Measurements from ENCODE around the gene LTV1.
"Not testable (repeated sequence)": the region's sequence is repeated elsewhere in the genome, so short reads cannot be mapped to it uniquely, and the experiment has no call there.

Gene LTV1, protein sequence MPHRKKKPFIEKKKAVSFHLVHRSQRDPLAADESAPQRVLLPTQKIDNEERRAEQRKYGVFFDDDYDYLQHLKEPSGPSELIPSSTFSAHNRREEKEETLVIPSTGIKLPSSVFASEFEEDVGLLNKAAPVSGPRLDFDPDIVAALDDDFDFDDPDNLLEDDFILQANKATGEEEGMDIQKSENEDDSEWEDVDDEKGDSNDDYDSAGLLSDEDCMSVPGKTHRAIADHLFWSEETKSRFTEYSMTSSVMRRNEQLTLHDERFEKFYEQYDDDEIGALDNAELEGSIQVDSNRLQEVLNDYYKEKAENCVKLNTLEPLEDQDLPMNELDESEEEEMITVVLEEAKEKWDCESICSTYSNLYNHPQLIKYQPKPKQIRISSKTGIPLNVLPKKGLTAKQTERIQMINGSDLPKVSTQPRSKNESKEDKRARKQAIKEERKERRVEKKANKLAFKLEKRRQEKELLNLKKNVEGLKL

DNA sequence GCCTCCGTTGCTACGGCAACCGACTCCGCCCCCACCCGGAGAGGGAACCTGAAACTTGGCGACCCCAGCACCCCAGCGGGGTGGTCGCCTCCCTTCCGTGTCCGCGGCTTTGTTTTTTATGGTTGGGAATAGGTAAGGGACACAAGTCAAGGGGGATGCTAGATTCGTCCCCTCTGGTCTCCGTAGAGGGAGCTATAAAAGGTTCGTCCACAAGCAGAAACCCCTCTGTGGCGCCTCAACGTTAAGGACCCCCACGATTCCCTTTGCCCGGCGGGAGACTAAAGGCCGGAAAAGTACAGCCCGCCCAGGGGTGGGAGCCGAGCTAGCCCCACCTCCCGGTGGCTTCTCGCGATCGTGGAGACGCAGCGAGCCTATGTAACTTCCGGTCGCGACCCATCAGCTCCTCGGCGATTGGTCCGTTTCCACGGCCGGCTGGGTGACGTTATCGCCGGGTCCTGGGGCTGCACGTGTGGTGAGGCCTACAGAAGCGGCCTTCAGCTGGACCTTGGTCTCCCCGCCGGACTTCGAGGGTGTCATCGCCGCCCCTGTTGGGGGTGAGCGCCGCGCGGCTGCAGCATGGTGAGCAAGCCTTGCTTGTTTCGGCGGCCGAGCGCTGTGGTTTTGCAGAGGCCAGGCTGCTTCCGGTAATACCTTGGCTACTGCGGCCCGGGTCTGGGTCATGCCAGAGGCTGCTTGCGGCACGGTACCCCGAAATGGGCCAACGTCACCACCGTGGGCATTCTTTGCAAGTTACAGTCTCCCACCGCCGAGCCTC is at the start of gene LTV1:
TSS of gene LTV1 (plus strand) at position 437 of the 775 bp plus-strand sequence. CDS start at position 577, 140 bp downstream.
- peak; percentile 81 for DNase-seq (ENCODE audit: low read depth)

DNA sequence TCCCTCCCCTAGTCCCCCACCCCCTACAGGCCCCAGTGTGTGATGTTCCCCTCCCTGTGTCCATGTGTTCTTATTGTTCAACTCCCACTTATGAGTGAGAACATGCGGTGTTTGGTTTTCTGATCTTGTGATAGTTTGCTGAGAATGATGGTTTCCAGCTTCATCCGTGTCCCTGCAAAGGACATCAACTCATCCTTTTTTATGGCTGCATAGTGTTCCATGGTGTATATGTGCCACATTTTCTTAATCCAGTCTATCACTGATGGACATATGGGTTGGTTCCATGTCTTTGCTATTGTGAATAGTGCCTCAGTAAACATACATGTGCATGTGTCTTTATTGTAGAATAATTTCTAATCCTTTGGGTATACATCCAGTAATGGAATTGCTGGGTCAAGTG is 46.6 kb upstream of the LTV1 start:
- not testable (repeated sequence) for DNase-seq (ENCODE audit: low read depth)

DNA sequence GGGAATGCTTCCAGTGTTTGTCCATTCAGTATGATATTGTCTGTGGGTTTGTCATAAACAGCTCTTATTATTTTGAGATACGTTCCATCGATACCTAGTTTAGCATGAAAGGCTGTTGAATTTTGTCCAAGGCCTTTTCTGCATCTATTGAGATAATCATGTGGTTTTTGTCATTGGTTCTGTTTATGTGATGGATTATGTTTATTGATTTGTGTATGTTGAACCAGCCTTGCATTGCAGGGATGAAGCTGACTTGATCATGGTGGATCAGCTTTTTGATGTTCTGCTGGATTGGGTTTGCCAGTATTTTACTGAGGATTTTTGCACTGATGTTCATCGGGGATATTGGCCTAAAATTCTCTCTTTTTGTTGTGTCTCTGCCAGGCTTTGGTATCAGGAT is 44.7 kb upstream of the LTV1 start:
- not testable (repeated sequence) for DNase-seq (ENCODE audit: low read depth)

DNA sequence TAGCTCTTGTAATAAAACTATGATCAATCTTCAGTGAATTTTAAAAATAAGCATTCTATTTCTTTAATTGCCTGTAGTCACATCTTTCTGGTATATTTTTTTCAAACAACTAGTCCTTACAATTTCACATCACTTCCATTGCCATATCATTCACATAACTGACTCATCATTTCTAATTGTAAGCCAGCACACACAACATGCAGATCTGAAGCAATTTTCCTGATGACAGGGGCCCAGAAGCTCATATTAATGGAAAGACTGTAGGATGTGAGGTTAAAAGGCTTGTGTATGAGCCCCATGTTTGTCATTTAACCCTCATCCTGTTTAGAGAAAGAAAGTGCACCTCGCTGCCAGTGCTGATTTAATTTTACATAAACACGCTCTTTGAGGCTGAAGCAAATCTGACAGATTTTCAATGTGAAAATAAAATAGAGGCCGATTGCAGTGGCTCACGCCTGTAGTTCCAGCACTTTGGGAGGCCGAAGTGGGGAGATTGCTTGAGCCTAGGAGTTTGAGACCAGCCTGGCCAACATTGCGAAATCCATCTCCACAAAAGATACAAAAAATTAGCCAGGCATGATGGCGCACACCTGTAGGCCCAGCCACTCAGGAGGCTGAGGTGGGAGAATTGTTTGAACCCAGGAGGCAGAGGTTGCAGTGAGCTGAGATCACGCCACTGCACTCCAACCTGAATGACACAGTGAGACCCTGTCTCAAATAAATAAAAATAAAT is 40.1 kb upstream of the LTV1 start:
- DNase-seq (ENCODE audit: low read depth) = no peak

DNA sequence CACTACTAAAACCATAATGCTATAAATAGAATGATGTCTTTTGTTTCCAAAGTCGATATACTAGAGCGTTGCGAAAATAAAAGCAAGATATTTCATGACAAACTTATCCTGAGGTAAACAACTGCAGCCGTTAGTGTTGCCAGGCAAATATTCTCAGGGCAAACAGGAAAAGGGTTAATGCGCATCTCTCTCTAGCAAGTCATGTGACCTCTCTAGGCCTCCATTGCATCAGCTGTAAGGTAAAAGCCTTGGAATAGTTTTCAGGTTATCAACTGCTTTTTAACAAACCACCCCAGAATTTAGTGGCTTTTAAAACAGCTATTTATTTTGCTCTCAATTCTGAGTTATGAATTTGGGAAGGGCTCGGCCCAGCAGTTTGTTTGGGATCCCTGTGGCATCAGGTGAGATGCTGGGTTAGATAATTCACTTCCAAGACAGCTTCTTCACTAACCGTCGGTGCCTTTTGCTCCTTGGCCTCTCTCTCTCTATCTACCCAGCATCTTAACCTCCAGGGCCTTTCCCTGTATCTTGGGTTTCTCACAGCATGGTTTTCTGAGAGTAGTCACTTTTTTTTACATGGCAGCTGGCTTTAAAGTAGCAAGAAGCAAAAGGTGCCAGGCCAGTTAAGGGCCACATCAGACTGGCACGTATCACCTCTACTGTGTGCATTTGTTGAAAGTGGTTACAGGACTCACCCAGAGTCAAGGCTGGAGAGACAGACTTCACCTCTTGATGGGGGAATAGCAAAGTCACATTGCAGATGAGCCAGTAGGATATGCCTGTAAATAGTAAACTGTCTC is 39.2 kb upstream of the LTV1 start:
- DNase-seq (ENCODE audit: low read depth) = no peak

DNA sequence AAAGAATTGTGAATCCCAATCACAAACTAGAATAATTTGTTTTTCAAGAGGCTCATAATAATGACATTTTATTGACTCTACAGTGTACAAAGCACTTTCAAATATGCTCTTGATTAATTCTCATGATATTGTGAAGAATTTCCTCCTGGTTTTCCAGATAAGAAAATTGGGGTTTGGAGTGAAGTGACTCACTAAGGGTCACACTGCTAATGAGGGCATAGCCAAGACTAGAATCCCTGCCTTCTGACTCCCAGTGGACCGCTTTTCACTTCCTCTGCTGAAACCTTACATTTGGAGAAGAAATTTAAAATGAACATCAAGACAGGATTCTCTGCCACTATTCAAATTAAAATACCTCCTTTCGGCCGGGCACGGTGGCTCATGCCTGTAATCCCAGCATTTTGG is 38.3 kb upstream of the LTV1 start:
- no peak for DNase-seq (ENCODE audit: low read depth)

DNA sequence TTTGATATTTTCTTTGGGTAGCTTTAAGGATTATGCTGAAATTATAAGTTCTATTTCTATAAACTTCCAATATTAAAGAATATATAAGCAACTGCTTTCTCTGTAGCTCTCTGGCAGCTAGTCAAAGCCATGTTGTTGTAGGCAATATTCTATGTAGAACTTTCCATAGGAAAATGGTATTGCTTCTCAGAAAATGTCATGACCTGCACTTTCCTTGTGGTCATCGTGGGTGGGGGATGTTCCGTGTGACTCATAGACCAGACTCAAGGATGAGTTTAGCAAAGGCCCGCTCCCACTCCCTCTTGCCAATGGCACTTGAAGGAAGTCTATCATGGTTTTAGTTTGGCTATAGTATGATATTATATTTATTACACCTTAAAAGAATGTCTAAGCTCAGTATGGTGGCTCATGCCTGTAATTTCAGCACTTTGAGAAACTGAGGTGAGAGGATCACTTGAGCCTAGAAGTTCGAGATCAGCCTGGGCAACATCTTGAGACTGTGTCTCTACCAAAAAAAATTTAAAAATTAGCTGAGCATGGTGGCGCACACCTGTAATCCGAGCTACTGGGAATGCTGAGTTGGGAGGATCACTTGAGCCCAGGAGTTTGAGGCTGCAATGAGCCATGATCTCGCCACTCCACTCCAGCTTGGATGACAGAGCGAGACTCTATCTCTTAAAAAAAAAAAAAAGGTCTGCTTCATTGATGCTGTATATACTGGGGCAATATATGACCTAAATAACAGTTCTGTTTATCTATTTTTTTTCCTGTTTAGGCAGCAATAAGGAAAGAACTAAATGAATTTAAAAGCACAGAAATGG is 36.6 kb upstream of the LTV1 start:
- DNase-seq (ENCODE audit: low read depth) = peak; percentile 41

DNA sequence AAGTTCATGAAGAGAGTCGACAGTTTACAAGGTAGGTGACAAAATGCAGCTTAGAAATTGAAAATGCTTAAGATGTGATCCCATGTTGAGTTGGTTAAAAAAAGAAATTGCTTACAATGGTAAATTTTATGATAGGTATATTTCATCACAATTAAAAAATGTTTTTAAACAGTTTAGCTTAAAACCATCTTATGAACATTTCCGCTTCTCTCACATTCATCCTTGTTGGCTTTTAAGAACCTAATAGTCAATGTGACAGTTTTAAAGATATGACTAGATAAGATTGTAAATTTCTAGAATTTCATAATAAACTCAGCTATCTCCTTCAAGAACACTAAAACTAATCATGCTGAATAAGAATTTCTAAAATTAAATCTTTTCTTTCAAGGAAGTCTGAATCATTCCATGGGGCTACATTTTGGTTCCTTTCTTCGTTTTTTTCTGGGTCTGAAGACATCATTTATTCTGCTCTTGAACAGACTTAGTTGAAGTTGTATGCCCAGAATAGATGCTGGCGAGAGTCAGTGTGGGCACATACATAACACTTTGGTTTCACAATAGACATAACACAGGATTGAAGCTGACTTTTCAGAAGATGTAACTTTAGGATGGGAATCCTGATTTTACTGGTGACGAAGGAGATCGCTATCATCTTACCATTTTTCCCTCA is 35.9 kb upstream of the LTV1 start:
- DNase-seq (ENCODE audit: low read depth) = no peak

DNA sequence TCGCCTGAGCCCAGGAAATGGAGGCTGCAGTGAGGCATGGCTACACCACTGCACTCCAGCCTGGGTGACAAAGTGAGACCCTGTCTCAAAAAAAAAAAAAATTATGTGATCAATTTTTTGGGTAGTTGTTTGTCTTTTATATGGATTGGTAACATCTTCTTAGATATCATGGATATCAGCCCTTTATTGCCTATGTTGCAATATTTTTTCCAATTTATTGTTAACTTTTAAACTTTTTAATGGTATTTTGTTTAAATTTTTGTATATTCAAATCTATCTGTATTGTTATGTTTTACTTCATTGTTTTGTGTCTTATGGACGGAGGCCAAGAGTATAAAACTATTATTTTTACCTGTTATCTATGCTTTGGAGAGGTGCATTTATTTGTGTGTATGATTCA is 32.4 kb upstream of the LTV1 start:
- no peak for DNase-seq (ENCODE audit: low read depth)

DNA sequence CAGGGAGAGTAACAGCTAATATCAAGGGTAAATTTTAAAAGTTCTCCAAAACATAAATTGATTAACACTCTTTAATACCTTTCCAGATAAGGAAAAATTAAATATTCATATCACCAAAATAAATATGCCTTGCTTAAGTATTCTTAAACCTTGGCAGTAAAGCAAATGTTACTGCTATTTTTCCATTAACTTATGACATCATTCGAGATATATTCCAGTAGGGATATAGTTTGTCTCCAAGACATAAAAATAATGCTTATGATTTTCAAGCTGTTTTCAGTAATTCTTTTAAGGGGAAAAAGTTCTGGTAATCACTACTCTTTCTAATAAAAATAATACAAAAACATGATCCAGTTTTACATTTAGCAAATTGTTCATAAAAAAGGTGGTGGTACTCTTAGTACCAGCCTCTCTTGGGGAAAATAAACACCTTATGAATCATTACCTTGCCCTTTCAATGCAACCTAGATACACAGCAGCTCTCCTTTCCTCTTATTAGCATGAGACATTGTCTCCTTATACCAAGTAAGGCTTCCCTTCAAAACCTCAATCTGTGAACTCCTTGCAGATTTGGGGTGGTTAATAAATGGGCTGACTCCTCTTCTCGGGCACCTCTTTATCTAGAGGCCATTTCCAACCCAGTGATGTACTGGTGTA is 31.5 kb upstream of the LTV1 start:
- DNase-seq (ENCODE audit: low read depth) = no peak

DNA sequence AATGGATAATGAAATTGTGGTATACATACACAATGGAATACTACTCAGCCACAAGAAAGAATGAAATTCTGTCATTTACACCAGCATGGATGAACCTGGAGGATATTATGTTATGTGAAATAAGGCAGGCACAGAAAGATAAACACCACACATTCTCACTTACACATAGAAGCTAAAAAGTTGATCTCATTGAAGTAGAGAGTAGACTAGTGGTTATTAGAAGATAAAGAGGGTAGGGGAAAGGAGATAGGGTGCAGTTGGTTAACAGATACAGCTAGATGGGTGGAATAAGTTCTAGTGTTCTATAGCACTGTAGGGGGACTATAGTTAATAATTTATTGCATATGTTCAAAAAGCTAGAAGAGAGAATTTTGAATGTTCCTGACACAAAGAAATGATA is 25.5 kb upstream of the LTV1 start:
- no peak for DNase-seq (ENCODE audit: low read depth)

DNA sequence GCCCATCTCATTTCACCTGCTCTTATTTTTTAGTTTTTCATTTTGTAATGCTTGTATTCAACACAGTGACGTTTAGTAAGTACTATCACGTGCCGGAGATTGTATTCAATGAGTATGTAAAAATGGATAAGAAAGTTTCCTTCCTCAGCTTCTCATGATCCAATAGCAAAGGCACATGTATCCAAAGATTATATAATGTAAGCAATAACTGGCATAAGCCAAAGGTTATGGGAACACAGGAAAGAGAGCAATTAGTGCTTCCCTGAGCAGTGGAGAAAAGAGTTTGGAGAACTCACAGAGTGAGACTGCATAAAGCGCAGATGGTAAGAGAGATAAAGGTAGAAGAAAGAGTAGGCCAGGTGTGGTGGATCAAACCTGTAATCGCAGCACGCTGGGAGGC is 21.8 kb upstream of the LTV1 start:
- DNase-seq (ENCODE audit: low read depth) = no peak

DNA sequence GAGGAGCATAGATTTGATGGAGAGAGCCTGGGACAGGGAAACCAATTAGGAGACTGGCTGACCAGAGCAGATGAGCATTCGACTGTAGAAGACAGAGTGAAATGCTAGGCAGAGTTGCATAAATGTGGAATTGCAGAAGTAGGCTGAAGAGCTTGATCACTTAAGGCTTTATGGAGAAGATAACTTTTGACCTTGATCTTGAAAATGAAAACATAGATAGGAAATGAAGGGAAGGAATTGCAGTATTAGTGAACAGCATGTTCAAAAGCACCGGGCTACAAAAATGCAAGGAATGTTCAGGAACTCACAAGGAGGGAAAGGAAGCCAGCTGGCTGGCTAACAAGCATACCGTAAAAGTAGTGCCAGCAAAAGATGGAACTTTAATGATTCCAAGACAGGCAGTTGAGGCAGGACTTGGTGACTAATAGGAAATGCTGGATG is 20.5 kb upstream of the LTV1 start:
- DNase-seq (ENCODE audit: low read depth) = no peak

DNA sequence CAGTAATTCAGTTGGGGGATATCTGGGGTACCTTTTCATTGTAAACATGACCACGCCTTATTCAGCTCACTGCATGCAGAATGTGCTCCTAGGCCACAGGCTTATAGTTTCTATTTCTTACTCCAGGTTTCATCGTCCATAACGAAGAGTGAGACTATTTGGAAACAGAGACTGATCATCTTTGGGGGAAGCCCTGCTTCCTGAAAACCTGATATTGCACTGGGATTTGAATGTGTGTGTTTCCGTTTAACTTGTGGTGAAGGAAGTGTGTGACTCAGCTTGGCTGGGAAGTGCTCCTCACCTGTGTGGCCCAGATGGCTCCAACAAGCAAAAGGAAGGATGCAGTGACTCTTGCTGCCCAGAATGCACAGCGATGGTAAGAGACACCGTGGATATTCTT is 19.6 kb upstream of the LTV1 start:
- DNase-seq (ENCODE audit: low read depth) = no peak

DNA sequence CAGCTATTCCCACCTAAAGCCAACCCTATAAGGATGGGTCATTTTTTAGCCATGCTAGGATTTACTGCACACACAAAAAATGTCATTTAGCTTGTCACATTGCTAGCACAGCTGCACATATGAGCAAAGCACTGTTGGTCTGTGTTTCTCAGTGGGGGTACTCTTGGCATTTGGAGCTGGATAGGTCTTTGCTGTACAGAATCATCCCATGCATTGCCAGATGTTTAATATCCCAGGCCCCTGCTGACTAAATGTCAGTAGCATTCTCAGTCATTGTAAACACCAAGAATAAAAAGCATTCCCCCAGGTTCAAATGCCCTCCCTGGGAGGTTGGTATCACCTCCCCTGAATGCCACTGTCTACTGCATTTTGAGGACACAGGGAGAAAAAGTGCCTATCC is 14.6 kb upstream of the LTV1 start:
- DNase-seq (ENCODE audit: low read depth) = no peak

DNA sequence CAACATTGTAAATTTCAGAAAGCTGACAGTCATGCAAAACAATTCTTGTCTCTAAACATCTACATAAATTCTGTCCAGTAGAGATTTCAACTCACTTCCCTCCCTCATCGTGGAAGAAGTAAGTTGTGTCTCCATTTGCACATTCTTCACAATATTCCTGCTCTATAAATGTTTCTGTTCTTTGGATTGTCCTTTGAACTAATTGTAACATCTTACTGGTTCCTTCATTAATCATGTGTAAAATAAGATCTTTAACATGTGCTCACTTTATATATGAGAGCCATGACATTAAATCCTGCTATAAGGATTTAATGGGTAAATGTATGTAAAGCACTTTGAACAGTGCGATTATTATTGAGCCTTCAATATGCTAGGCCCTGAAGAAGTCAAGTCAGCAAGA is 7.0 kb upstream of the LTV1 start:
- no peak for DNase-seq (ENCODE audit: low read depth)

DNA sequence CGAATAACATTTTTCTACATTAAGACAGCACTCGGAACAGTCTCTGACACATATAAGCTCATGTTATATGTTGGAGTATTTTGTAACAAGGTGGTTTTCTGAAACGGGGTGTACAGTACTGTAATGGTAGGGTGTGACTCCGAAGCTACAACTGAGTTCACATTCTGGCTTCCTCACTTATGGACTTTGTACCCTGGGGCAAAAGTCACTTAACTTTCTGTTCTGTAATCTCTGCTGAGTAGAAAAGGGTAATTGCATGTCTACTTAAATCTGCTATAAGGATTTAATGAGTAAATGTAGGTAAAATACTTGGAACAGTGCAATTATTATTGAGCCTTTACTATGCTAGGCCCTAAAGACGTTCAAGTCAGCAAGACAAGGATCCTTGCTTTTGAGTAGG is 4.7 kb upstream of the LTV1 start:
- DNase-seq (ENCODE audit: low read depth) = no peak

DNA sequence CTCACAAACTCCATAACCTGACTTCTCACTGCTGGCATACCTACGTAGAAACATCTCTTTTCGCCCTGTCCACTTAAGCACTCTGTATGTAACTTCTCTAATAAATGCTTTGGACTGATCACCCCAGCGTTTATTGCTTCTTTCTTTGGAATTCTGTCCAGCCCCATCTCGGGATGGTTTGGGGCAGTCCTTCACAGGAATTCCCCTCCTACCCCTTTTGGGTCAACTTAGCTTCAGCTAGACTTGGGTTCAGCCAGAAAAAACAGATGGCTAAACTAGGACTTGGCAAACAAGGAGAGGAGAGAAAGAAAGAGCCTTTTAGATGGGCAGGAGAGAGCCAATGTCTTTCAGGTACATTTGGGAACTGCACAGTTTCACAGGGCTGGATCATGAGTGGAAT is 3.9 kb upstream of the LTV1 start:
- no peak for DNase-seq (ENCODE audit: low read depth)

DNA sequence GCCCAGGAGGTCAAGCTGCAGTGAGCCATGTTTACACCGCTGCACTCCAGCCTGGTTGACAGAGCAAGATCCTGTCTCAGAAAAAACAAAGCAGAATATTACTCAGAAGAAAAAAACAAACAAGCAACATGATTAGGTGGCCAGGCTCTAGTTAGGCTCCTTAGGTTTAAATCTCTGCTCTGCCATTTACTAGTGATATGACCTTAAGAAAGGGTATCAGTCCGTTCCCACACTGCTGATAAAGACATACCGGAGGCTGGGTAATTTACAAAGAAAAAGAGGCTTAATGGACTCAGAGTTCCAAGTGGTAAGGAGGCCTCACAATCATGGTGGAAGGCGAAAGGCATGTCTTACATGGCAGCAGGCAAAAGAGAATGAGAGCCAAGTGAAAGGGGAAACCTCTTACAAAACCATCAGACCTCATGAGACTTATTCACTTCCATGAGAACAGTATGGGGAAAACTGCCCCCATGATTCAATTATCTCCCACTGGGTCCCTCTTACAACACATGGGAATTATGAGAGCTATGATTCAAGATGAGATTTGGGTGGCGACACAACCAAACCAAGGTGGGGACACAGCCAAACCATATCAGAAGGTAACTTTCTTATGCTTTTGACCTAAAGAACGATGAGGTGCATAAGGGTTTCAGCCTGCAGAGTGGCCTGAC is 2.4 kb upstream of the LTV1 start:
- no peak for DNase-seq (ENCODE audit: low read depth)
